Cardiac fibroblast (primary cell): ENCODE data around the gene YPEL2.

Experiments
- DNase-seq, 2 donors: peaks; one replicate each; pipeline versions ENCODE4 v3.0.0 to v3.0.0-alpha.2; 2010; ENCODE audit warnings: low read depth in 2 of 2
- H3K4me3 ChIP-seq, 2 donors: replicated peaks in 1 of 2; 1 replicate in 1 of 2; 2 replicates in 1 of 2; pipeline ENCODE4 v1.5.1; 2011; ENCODE audit warnings: low read depth in 2 of 2, low read length in 2 of 2, mild to moderate bottlenecking in 2 of 2, moderate library complexity in 1 of 2
- TF ChIP-seq, protein P1 (sequence below): IDR thresholded peaks from one replicate; pipeline ENCODE4 v1.5.1; 2011; ENCODE audit warnings: low read depth, mild to moderate bottlenecking, low read length, inconsistent platforms

Gene YPEL2

DNA sequence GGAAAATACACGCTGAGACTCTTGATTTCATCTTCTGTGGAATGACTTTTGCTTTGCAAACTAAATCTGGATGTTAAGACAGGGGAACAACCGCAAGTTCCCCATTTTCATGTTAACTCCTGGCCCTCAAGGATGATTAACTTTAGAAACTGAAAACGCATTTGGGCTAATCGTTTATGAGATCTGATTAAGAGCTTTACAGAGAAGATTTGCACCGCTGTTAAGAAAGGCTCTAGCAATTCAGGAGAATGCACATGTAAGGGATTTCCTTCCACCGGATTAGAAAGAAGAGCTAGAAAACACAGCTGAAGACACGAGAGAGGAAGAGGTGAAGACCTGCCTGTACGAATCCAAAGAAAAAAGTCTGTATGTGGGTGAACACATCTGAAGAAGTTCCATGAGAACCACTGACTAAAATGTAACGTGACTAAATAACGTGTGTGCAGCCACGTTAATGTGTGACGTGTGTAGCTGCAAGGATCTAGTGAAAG lies 106.4 kb downstream of the YPEL2 start:
- no peak overlapping the region for H3K4me3 ChIP-seq
- TF ChIP-seq, protein P1, sequence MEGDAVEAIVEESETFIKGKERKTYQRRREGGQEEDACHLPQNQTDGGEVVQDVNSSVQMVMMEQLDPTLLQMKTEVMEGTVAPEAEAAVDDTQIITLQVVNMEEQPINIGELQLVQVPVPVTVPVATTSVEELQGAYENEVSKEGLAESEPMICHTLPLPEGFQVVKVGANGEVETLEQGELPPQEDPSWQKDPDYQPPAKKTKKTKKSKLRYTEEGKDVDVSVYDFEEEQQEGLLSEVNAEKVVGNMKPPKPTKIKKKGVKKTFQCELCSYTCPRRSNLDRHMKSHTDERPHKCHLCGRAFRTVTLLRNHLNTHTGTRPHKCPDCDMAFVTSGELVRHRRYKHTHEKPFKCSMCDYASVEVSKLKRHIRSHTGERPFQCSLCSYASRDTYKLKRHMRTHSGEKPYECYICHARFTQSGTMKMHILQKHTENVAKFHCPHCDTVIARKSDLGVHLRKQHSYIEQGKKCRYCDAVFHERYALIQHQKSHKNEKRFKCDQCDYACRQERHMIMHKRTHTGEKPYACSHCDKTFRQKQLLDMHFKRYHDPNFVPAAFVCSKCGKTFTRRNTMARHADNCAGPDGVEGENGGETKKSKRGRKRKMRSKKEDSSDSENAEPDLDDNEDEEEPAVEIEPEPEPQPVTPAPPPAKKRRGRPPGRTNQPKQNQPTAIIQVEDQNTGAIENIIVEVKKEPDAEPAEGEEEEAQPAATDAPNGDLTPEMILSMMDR, result no peak
- DNase-seq, result no peak

DNA sequence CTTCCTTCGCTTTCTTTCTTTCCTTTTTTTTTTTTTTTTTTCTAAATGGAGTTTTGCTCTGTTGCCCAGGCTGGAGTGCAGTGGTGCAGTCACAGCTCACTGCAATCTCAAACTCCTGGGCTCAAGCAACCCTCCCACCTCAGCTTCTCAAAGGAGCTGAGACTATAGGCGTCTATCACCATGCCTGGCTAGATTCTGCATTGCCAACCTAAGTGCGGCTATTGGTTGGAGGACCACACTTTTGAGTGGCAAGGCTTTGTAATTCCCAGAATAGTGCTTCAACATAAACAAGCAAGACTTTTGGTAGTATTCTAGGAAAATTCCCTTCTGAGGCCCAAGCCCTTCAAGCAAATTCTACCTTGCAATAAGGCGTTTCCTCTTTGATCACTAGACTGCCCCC lies 107.8 kb downstream of the YPEL2 start:
- DNase-seq, result no peak
- TF ChIP-seq, protein P1, result no peak
- no peak overlapping the region for H3K4me3 ChIP-seq

DNA sequence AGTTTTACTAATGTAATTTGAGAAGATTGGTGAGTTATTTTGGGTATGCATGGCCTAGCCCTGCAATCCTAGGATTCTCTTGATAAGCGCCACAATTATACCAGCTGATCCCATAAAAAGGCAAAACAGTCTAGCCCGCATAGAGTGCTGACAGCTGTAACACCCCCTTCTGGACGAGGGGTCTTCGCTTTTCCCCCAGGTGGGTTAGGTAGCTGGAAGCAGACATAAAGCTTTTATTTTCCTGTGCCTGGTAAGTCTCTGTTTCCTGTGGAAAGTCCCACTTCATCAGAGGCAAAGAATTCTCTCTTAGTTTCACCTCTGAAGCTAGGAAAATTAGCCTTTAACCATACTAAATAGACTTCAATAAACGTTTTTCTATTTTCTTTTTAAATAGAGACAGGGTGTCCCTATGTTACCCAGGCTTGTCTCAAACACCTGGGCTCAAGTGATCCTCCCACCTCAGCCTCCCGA lies 108.3 kb downstream of the YPEL2 start:
- TF ChIP-seq, protein P1, result no peak
- peak in 1 of 2 donors; percentile 44 for DNase-seq
- no peak overlapping the region for H3K4me3 ChIP-seq

DNA sequence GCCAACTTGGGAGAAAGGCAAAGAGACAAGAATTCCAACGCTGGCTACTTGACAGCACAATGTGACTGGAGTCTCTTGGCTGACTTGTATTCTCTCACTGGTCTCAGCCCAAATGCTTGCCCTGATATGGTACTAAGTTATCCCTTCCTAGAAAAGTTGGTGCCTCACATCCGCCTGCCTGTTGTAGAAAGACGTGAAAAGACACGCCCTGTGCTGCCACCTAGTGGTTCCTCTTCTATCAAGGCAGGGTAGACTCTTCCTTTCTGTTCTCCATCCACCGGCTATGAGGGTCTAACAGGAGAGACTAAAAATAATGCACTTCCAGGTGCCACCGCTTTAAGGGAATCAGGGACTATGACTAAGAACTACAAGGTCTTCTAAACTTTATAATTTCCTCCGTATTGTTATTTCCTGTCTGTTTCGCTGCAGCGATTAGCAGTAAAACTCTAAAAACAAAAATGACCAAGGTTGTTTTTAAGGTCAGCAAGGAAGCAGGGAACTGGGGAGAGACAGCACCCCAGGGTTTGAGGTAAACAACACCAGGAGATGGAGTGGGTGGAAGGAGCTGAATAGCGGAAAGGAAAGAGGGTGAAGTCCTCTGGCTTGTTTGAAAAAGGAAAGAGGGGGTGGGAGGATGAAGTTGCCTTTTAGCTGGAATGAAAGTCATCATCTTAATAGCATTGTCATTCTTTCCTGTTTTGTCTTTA lies 109.5 kb downstream of the YPEL2 start:
- H3K4me3 ChIP-seq, result no peak overlapping the region
- TF ChIP-seq, protein P1, result peak; percentile 75
- peak; percentile 96 for DNase-seq

DNA sequence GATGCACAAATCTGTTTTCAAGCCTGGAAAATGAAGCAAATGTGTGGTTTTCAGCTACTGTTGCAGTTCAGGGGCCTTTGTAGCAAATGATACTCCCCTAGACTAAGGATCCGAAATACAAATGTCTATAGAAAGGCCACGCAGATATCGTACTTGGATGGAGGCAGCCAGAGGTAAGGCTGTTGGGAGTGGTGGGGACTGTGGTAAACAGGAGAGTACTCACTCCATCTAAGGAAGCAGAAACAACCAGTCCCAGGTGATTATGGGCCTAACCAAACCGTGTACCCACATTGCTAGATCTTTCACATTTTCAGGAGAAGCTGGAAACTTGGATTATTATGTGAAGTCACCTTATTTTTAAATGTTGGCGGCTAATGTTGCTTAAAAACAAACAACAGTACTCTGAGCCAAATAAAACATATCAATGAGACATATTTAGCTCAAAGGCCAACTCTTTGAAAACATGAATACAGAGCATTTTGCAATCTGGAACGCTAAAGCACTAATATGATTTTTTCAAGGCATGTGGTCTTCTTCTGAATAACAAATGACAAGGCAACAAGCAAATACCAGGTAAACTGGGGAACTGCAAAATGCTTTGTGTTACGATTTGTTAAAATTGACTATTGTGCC lies 110.1 kb downstream of the YPEL2 start:
- TF ChIP-seq, protein P1, result no peak
- H3K4me3 ChIP-seq, result no peak overlapping the region
- DNase-seq, result peak in 1 of 2 donors; percentile 55

DNA sequence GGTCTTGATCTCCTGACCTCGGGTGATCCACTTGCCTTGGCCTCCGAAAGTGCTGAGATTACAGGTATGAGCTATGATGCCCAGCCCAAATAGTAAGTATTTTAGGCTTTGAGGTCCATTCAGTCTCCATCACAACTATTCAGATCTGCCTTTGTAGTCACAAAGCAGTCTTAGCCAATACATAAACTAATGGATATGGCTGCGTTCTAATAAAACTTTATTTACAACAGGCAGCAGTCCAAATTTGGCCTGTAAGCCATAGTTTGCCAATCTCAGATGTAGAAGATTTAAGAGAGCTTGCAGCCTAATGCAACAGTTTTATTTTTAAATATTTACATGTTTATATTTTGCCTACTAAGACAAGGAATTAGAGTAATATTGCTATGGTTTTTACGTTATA lies 111.7 kb downstream of the YPEL2 start:
- H3K4me3 ChIP-seq, result no peak overlapping the region
- DNase-seq, result no peak
- TF ChIP-seq, protein P1, result no peak
